HG03095 (cell line): ENCODE results near the gene PLAC8L1.

Experiments
- ATAC-seq: cut with Tn5 transposase; IDR thresholded peaks from one replicate; pipeline ENCODE4 v1.9.1; 2021; ENCODE audit warnings: moderate library complexity; ENCODE audit not compliant: unreplicated experiment

Gene PLAC8L1

GRCh38 chr5:146081556-146081955 lies 23.8 kb downstream of the PLAC8L1 start:
- ATAC-seq = no peak

- no peak for ATAC-seq
Observed at GRCh38 chr5:146079695-146080373, 25.5 kb downstream of the PLAC8L1 start.

- no peak for ATAC-seq
Observed at GRCh38 chr5:146078566-146078965, 26.8 kb downstream of the PLAC8L1 start.

- ATAC-seq = no peak
Observed at GRCh38 chr5:146076455-146076854, 28.9 kb downstream of the PLAC8L1 start.

GRCh38 chr5:146076028-146076427 lies 29.3 kb downstream of the PLAC8L1 start:
- no peak for ATAC-seq

- ATAC-seq = no peak
Observed at GRCh38 chr5:146073239-146073900, 32.0 kb downstream of the PLAC8L1 start.

- no peak for ATAC-seq
Observed at GRCh38 chr5:146072595-146072994, 32.8 kb downstream of the PLAC8L1 start.

- ATAC-seq = no peak
Observed at GRCh38 chr5:146071171-146071570, 34.2 kb downstream of the PLAC8L1 start.

GRCh38 chr5:146070746-146071145 lies 34.6 kb downstream of the PLAC8L1 start:
- ATAC-seq = no peak

- ATAC-seq = no peak
Observed at GRCh38 chr5:146069780-146070099, 35.6 kb downstream of the PLAC8L1 start.

GRCh38 chr5:146068977-146069779 lies 36.2 kb downstream of the PLAC8L1 start:
- no peak for ATAC-seq

GRCh38 chr5:146068206-146068605 lies 37.2 kb downstream of the PLAC8L1 start:
- ATAC-seq = no peak

GRCh38 chr5:146066968-146067367 lies 38.4 kb downstream of the PLAC8L1 start:
- no peak for ATAC-seq

GRCh38 chr5:146060221-146060585 lies 45.2 kb downstream of the PLAC8L1 start:
- no peak for ATAC-seq

- no peak for ATAC-seq
Observed at GRCh38 chr5:146059460-146060220, 45.7 kb downstream of the PLAC8L1 start.

- no peak for ATAC-seq
Observed at GRCh38 chr5:146055432-146055831, 49.9 kb downstream of the PLAC8L1 start.

- ATAC-seq = no peak
Observed at GRCh38 chr5:146052780-146053179, 52.6 kb downstream of the PLAC8L1 start.

GRCh38 chr5:146051678-146052077 lies 53.7 kb downstream of the PLAC8L1 start:
- ATAC-seq = no peak

GRCh38 chr5:146050086-146050485 lies 55.3 kb downstream of the PLAC8L1 start:
- ATAC-seq = no peak

GRCh38 chr5:146049704-146050026 lies 55.7 kb downstream of the PLAC8L1 start:
- no peak for ATAC-seq

- no peak for ATAC-seq
Observed at GRCh38 chr5:146048994-146049703, 56.2 kb downstream of the PLAC8L1 start.
